SK-N-MC (cell line): ENCODE measurements around the gene BCAS1.

Experiments
- EZH2 ChIP-seq: fragments of 200-600 bp; sonication (generic); IDR thresholded peaks from one replicate; pipeline ENCODE4 v1.6.1; 2017; ENCODE audit warnings: antibody characterized with exemption
- POLR2AphosphoS5 ChIP-seq: IDR thresholded peaks from 2 replicates; pipeline ENCODE4 v1.6.1; 2012; ENCODE audit warnings: mild to moderate bottlenecking, low read depth, low read length, borderline replicate concordance

- TF ChIP-seq EZH2 (no peak), POLR2AphosphoS5 (no peak)
These were observed 106.3 kb downstream of the BCAS1 start for GRCh38 chr20:53964067-53964466.
